Transverse colon (tissue), 4 donors: ENCODE data around the gene ITGB6. TPM values are rescaled to one million over a fixed set of nuclear protein-coding genes. Genes with fewer than 3 reads are reported as not detected.

Source experiments
- DNase-seq: peaks from one replicate; pipeline ENCODE4 v3.0.0-alpha.2; 2019
- H3K27ac ChIP-seq, 4 donors: fragments of 200-600 bp; sonication (generic); 2 replicates each; pipeline ENCODE4 v1.5.1; 2016 to 2018; ENCODE audit warnings: inconsistent platforms in 4 of 4
- H3K27me3 ChIP-seq: fragments of 200-600 bp; sonication (generic); 2 replicates; pipeline ENCODE4 v1.5.1; 2017; ENCODE audit warnings: inconsistent platforms
- H3K36me3 ChIP-seq, 4 donors: fragments of 200-600 bp; sonication (generic); 2 replicates each; pipeline ENCODE4 v1.5.1; 2017 to 2019; ENCODE audit warnings: inconsistent platforms in 4 of 4
- H3K4me1 ChIP-seq, 4 donors: fragments of 200-600 bp; sonication (generic); 2 replicates each; pipeline ENCODE4 v1.5.1; 2017 to 2020; ENCODE audit warnings: inconsistent platforms in 4 of 4
- H3K4me3 ChIP-seq, 4 donors: fragments of 200-600 bp; sonication (generic); 1 replicate in 1 of 4; 2 replicates in 3 of 4; pipeline versions ENCODE4 v1.5.1 to v1.6.1; 2017 to 2019; ENCODE audit warnings: inconsistent platforms in 4 of 4
- H3K9me3 ChIP-seq, 2 donors: fragments of 200-600 bp; sonication (generic); 2 replicates each; pipeline ENCODE4 v1.5.1; 2017 to 2019; ENCODE audit warnings: inconsistent platforms in 2 of 2
- EP300 ChIP-seq: sonication (generic); formaldehyde crosslinking; IDR thresholded peaks from one replicate; pipeline ENCODE4 v1.6.1; 2017; ENCODE audit warnings: antibody characterized with exemption, low read depth
- POLR2A ChIP-seq: fragments of 450-650 bp; IDR thresholded peaks from one replicate; pipeline ENCODE4 v1.6.1; 2016; ENCODE audit warnings: antibody characterized with exemption, mild to moderate bottlenecking, moderate library complexity
- POLR2AphosphoS5 ChIP-seq, 3 donors: sonication (generic); formaldehyde crosslinking; IDR thresholded peaks; one replicate each; pipeline ENCODE4 v1.6.1; 2016; ENCODE audit warnings: antibody characterized with exemption in 3 of 3
- WGBS, 2 donors: methylation state at CpG; one replicate each; pipeline ENCODE4 v1.1.5; 2018; ENCODE audit warnings: low coverage in 1 of 2; 5-methylcytosine and 5-hydroxymethylcytosine counted together
- in situ Hi-C, 4 donors: fragments of 200-750 bp; cut with MboI; loops; one replicate each; pipeline versions ENCODE4 v1.15.0 to v1.15.1; 2017; ENCODE audit warnings: low sequenced_read_pairs in 3 of 4, low pct_ligation_motif_present in 1 of 4, low pct_unique_long_range_greater_than_20kb in 1 of 4
- intact Hi-C: fragments of 100-400 bp; cut with DNase I; formaldehyde crosslinking; loops from one replicate; pipeline ENCODE4 v1.15.1; 2023; ENCODE audit warnings: low total_unique reads
- total RNA-seq, 4 donors: library from RNA; depleted of rRNA; stranded (reverse); fragments of >200 nt; gene quantifications; one replicate each; pipeline ENCODE4 v1.1.0, GENCODE V29; 2016
- TF ChIP-seq, protein P1 (sequence below), 5 experiments: fragments of 200-600 bp in 3 of 5; fragments of 450-650 bp in 2 of 5; sonication (generic) in 3 of 5; IDR thresholded peaks; 1 replicate in 2 of 5; 2 replicates in 3 of 5; pipeline ENCODE4 v1.5.1; 2016 to 2017; ENCODE audit warnings: antibody characterized with exemption in 5 of 5, inconsistent platforms in 3 of 5, mild to moderate bottlenecking in 2 of 5, moderate library complexity in 1 of 5

ITGB6 gene
- total RNA-seq, 4 donors from 2014 or later, result 7.6 to 28.8 (median 20.2) TPM

DNA sequence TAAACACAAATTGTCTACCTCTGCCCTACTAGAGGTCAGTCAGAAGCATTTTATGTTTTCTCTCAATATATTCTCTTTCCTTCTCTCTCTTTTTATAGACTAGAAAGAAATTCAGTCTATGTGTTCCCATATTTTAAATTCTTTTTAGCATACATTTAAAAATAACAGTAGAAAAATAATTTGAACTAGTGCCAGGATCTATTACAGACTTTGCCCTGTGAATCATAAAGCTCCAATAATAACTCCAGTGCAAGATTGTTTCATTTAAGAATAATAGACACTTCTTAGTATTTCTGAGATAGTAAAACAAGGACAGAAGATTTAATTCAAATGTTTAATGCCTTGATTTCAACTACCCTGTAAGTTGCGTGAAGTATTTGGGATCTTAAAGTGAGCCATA is 60.1 kb downstream of the ITGB6 start:
- no peak overlapping the region for H3K4me3 ChIP-seq
- H3K36me3 ChIP-seq, result no peaks in the 10 kb centered on the region
- intact Hi-C loops (no loop called here), in situ Hi-C loops (no loop called here)
- TF ChIP-seq EP300 (no peak), POLR2A (no peak), POLR2AphosphoS5 (IDR thresholded peaks at IDR 0.05) (no peak)
- TF ChIP-seq, protein P1, sequence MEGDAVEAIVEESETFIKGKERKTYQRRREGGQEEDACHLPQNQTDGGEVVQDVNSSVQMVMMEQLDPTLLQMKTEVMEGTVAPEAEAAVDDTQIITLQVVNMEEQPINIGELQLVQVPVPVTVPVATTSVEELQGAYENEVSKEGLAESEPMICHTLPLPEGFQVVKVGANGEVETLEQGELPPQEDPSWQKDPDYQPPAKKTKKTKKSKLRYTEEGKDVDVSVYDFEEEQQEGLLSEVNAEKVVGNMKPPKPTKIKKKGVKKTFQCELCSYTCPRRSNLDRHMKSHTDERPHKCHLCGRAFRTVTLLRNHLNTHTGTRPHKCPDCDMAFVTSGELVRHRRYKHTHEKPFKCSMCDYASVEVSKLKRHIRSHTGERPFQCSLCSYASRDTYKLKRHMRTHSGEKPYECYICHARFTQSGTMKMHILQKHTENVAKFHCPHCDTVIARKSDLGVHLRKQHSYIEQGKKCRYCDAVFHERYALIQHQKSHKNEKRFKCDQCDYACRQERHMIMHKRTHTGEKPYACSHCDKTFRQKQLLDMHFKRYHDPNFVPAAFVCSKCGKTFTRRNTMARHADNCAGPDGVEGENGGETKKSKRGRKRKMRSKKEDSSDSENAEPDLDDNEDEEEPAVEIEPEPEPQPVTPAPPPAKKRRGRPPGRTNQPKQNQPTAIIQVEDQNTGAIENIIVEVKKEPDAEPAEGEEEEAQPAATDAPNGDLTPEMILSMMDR (IDR thresholded peaks at IDR 0.05), result no peak
- H3K27me3 ChIP-seq, result no peaks in the 10 kb centered on the region
- no peak for DNase-seq
- WGBS, 2 donors, result 40 to 77% methylated on average over 1 of the region's 1 CpG
- H3K9me3 ChIP-seq, result no peaks in the 10 kb centered on the region
- peaks cover 0 to 14% (median 4%) of the 10 kb centered on the region in 4 donors for H3K4me1 ChIP-seq
- H3K27ac ChIP-seq, result no peak overlapping the region

DNA sequence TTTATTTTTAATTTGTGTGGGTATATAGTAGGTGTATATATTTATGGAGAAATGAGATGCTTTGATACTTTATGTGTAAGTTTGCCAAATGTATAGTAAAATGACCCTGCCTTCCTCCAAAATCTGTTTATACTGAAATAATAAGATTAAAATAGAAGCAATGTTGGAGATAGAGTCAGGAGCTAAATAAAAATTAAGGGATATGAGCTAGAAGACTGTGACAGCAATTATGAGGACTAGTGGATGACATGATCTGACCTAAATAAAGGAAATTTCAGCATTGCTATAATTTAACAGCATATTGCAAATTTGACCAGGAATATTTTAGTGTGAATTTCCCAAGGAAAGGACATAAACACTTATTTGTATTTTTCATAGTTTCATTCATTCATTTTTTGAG is 60.7 kb downstream of the ITGB6 start:
- Histone ChIP-seq H3K27ac (no peak overlapping the region), H3K9me3 (no peaks in the 10 kb centered on the region), H3K27me3 (no peaks in the 10 kb centered on the region), H3K4me3 (no peak overlapping the region), H3K4me1 (peaks cover 0 to 14% (median 4%) of the 10 kb centered on the region in 4 donors), H3K36me3 (no peaks in the 10 kb centered on the region)
- in situ Hi-C loops, result no loop called here
- TF ChIP-seq POLR2AphosphoS5 (IDR thresholded peaks at IDR 0.05) (no peak), EP300 (no peak), POLR2A (no peak)
- TF ChIP-seq, protein P1 (IDR thresholded peaks at IDR 0.05), result no peak
- DNase-seq, result no peak
- intact Hi-C loops, result no loop called here

DNA sequence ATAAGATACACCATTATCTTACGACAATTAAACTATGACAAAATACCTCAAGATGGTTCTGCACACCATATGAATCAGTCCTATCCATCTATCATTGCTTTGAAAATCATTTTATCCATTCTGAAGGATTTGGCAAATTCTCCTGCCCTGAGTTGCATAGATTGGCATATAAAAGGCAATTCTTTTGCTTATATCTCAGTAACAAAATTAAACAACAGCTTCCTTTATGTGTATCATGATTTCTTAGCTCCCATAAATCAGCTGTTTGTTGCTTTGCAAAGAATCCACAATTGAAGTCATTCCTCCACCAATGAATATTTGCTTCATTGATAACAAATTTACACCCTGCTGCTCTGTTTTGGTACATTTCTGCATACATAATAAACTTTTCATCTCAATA is 61.7 kb downstream of the ITGB6 start:
- no peak overlapping the region for H3K27ac ChIP-seq
- H3K4me3 ChIP-seq, result no peak overlapping the region
- TF ChIP-seq POLR2A, result no peak
- no peaks in the 10 kb centered on the region for H3K36me3 ChIP-seq
- DNase-seq, result no peak
- in situ Hi-C loops, result no loop called here
- no peaks in the 10 kb centered on the region for H3K9me3 ChIP-seq
- peaks cover 0 to 14% (median 4%) of the 10 kb centered on the region in 4 donors for H3K4me1 ChIP-seq
- no peaks in the 10 kb centered on the region for H3K27me3 ChIP-seq
- 92 to 95% methylated on average over 1 of the region's 1 CpG for WGBS, 2 donors
- intact Hi-C loops, result no loop called here

DNA sequence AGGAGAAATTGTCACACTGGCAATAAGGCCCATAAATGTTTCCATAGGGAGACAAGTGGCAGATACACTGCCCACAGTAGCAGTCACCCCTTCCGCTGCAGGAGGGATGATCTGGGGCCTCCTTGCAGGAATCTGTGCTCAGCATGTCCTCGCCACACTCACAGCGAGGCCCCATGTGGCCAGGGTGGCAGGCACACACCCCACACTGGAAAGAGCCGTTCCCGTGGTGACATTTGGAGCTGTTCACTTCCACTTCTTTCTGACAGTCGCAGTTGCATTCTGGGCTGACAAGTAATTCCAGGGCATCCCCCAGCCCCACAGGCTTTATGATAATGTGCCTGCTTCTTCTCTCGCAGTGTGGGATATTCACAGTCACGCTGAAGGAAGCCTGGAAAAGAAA is 62.6 kb downstream of the ITGB6 start:
- no peak for DNase-seq
- intact Hi-C loops (no loop called here), in situ Hi-C loops (no loop called here)
- H3K36me3 ChIP-seq, result no peaks in the 10 kb centered on the region
- no peak overlapping the region for H3K27ac ChIP-seq
- no peaks in the 10 kb centered on the region for H3K27me3 ChIP-seq
- peaks cover 0 to 14% (median 4%) of the 10 kb centered on the region in 4 donors for H3K4me1 ChIP-seq
- TF ChIP-seq, protein P1 (IDR thresholded peaks at IDR 0.05), result no peak
- no peak for TF ChIP-seq POLR2A
- no peak for TF ChIP-seq EP300
- TF ChIP-seq POLR2AphosphoS5 (IDR thresholded peaks at IDR 0.05), result no peak
- no peaks in the 10 kb centered on the region for H3K9me3 ChIP-seq
- WGBS, 2 donors, result 91% methylated on average over 8 of the region's 8 CpGs; no CpG with 5 or more reads in 1 of the 2 donors
- H3K4me3 ChIP-seq, result no peak overlapping the region

DNA sequence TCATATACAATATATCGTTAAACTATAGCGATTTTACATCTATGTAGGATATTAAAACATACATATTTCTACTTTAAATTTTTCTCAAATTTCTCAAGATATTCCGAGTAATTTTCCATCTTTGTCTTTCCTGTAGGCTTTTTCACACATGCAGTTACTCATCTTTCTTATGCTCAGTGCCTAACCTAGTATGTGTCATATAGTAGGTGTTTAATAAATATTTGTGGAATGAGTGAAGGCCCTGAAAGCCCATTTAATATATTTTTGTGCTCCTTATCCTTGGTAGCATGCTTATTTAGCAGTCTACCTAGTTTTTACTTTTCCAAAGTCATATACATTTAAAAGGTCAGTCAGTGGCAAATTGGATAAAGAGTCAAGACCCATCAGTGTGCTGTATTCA is 67.3 kb downstream of the ITGB6 start:
- Histone ChIP-seq H3K27me3 (no peaks in the 10 kb centered on the region), H3K27ac (no peak overlapping the region), H3K9me3 (no peaks in the 10 kb centered on the region), H3K4me3 (no peak overlapping the region), H3K36me3 (no peaks in the 10 kb centered on the region), H3K4me1 (no peaks in the 10 kb centered on the region)
- 94 to 100% methylated on average over 3 of the region's 3 CpGs for WGBS, 2 donors
- TF ChIP-seq, protein P1 (IDR thresholded peaks at IDR 0.05), result no peak
- TF ChIP-seq POLR2AphosphoS5 (IDR thresholded peaks at IDR 0.05) (no peak), POLR2A (no peak), EP300 (no peak)
- intact Hi-C loops, result no loop called here
- DNase-seq, result no peak
- in situ Hi-C loops, result no loop called here
